Kidney (tissue), 14 donors: ENCODE data around the gene ZMYND19. TPM values are rescaled to one million over a fixed set of nuclear protein-coding genes. Genes with fewer than 3 reads are reported as not detected.

Source experiments
- DNase-seq, 5 donors: peaks; one replicate each; pipeline ENCODE4 v3.0.0-alpha.2; 2013 to 2020
- FAIRE-seq: peaks from 2 replicates; lab custom pipeline; 2012; peaks lifted over from hg19 to GRCh38; lab: Jason Lieb, UNC
- H3K27ac ChIP-seq, 2 donors: one replicate each; pipeline ENCODE4 v1.7.0; 2013; ENCODE audit warnings: low read depth in 2 of 2, low read length in 2 of 2, inconsistent platforms in 1 of 2
- H3K27me3 ChIP-seq: one replicate; pipeline ENCODE4 v1.7.1; 2013; ENCODE audit warnings: low read length, inconsistent platforms; ENCODE audit not compliant: control insufficient read depth, insufficient read depth
- H3K36me3 ChIP-seq, 3 donors: one replicate each; pipeline versions ENCODE4 v1.7.0 to v1.7.1; 2013; ENCODE audit warnings: low read length in 3 of 3, control low read depth in 1 of 3, inconsistent platforms in 1 of 3; ENCODE audit not compliant: insufficient read depth in 3 of 3, control insufficient read depth in 2 of 3
- H3K4me1 ChIP-seq, 3 donors: one replicate each; pipeline versions ENCODE4 v1.7.0 to v1.7.1; 2013; ENCODE audit warnings: low read length in 3 of 3, inconsistent platforms in 1 of 3, low read depth in 1 of 3; ENCODE audit not compliant: control insufficient read depth in 2 of 3, insufficient read depth in 2 of 3
- H3K4me3 ChIP-seq, 3 donors: one replicate each; pipeline versions ENCODE4 v1.7.0 to v1.8.1; 2013; ENCODE audit warnings: low read length in 3 of 3, control low read depth in 1 of 3, inconsistent platforms in 1 of 3
- H3K9ac ChIP-seq, 3 donors: one replicate each; pipeline versions ENCODE4 v1.7.0 to v1.7.1; 2013; ENCODE audit warnings: low read length in 3 of 3, control low read depth in 1 of 3, inconsistent platforms in 1 of 3
- H3K9me3 ChIP-seq, 3 donors: one replicate each; pipeline versions ENCODE4 v1.7.0 to v1.7.1; 2013; ENCODE audit warnings: low read length in 3 of 3, control low read depth in 1 of 3, inconsistent platforms in 1 of 3; ENCODE audit not compliant: control insufficient read depth in 2 of 3, insufficient read depth in 1 of 3
- CTCF ChIP-seq: IDR thresholded peaks from 3 replicates; pipeline ENCODE4 v1.5.1; 2012; ENCODE audit warnings: mild to moderate bottlenecking, moderate library complexity, borderline replicate concordance; ENCODE audit not compliant: insufficient read depth; ENCODE audit errors: extremely low read depth
- intact Hi-C: fragments of 100-400 bp; cut with DNase I; formaldehyde crosslinking; loops from one replicate; pipeline ENCODE4 v1.11.1; 2022
- polyA plus RNA-seq: library from polyadenylated mRNA; stranded (reverse); fragments of 350-450 nt; fragmentation: Illumina TruSeq; extraction: RNeasy Lipid Tissue Mini Kit (QIAGEN cat#74804); gene quantifications from one replicate; pipeline ENCODE4 v1.2.3, GENCODE V29; 2014; ENCODE audit warnings: low read depth, low replicate concordance; ENCODE audit not compliant: insufficient read depth
- total RNA-seq: library from RNA; stranded (reverse); fragmentation: NEBNext Ultra II Directional; extraction: Animal tissue kit (Norgen Biotek cat#: 25700); gene quantifications from one replicate; pipeline ENCODE4 v1.2.1, GENCODE V29; 2021
- donor health status: control.
- donor health status: control.
- donor health status: control.
- donor health status: control.
- donor health status: control.
- donor health status: DM: yes; HTN: yes; CAD: no.
- donor health status: Normal renal cell carcinoma (clear cell type).

The ZMYND19 gene
- total and polyA plus RNA-seq, 2 donors from 2014 or later = 13.5 to 19.1 TPM

- no peak for DNase-seq
- peaks cover 0 to 18% (median 0%) of the 10 kb centered on the region in 3 donors for H3K36me3 ChIP-seq
- H3K4me1 ChIP-seq = peaks cover 0 to 10% (median 4%) of the 10 kb centered on the region in 3 donors
- no peaks in the 10 kb centered on the region for H3K9me3 ChIP-seq
- peak overlapping the region; percentile 57 to 68 (median 67) for H3K4me3 ChIP-seq
- intact Hi-C loops = no loop called here
- H3K27ac ChIP-seq = no peak overlapping the region
- no peaks in the 10 kb centered on the region for H3K27me3 ChIP-seq
- peak overlapping the region; percentile 10 to 67 (median 60) for H3K9ac ChIP-seq
- FAIRE-seq = no peak
- TF ChIP-seq CTCF = no peak
Observed at GRCh38 chr9:137589441-137590122, 730 bp downstream of the ZMYND19 start.

GRCh38 chr9:137588891-137589290 lies 1.4 kb downstream of the ZMYND19 start:
- intact Hi-C loops = no loop called here
- no peak for TF ChIP-seq CTCF
- H3K27me3 ChIP-seq = no peaks in the 10 kb centered on the region
- peaks cover 0 to 18% (median 0%) of the 10 kb centered on the region in 3 donors for H3K36me3 ChIP-seq
- peak overlapping the region in 1 of 3 donors; percentile 67 for H3K9ac ChIP-seq
- no peak overlapping the region for H3K27ac ChIP-seq
- DNase-seq (no peak), FAIRE-seq (no peak)
- peaks cover 0 to 10% (median 4%) of the 10 kb centered on the region in 3 donors for H3K4me1 ChIP-seq
- no peaks in the 10 kb centered on the region for H3K9me3 ChIP-seq
- peak overlapping the region in 1 of 3 donors; percentile 67 for H3K4me3 ChIP-seq

GRCh38 chr9:137588311-137588710 lies 2.0 kb downstream of the ZMYND19 start:
- Histone ChIP-seq H3K4me3 (no peak overlapping the region), H3K27ac (no peak overlapping the region), H3K9ac (no peak overlapping the region), H3K36me3 (peaks cover 0 to 18% (median 0%) of the 10 kb centered on the region in 3 donors), H3K4me1 (peaks cover 0 to 10% (median 4%) of the 10 kb centered on the region in 3 donors), H3K27me3 (no peaks in the 10 kb centered on the region), H3K9me3 (no peaks in the 10 kb centered on the region)
- intact Hi-C loops = no loop called here
- FAIRE-seq = no peak
- no peak for DNase-seq
- TF ChIP-seq CTCF = no peak
